ENCODE results near the gene DYNLT1. TPM values are rescaled to one million over a fixed set of nuclear protein-coding genes. Genes with fewer than 3 reads are reported as not detected.

Gene DYNLT1
- total RNA-seq, 6 experiments from 2014 or later = 31.5 to 69.5 (median 40.0) TPM

DNA sequence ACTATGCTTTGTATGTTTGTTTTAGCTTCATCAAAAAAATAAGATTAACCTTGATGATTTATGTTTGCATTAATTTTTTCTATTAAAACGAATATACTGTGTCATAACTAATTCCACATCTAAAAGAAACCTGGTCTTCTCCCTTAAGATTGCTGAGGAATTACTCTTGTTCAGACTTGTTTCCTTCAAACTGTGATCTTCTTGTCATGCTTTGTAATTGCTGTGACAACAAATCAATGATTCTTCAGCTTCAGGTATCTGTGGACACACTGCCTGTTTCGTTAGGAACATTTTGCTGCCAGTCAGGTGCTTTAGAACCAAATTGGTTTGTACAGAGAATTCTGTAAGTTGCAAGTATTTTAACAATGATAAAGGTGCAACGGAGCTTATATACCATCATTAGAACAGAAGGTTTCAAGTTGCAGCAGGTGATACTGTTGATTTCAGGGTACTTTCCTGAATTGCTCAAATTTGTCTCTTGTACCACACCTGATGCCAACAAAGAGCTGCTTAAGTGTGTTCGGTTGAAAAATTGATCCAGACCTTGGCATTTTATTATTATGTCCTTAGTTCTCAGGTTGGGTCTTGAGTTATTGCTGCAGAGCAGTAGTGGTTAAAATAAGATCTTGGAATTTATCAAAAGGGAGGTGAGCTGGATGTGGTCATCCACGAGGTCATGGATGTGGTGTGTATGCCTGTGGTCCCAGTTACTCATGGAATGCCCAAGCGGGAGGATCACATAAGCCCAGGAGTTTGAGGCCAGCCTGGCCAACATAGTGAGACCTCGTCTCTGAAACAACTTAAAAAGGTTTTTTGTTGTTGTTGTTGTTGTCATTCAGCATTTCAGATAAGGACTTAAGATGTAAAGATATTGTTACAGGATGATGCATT lies 24.8 kb upstream of the DYNLT1 start:
- DNase-seq = peak in 1 of 3 donors; percentile 10
- no peak for TF ChIP-seq POLR2A (IDR thresholded peaks at IDR 0.05)
- TF ChIP-seq, protein P1, sequence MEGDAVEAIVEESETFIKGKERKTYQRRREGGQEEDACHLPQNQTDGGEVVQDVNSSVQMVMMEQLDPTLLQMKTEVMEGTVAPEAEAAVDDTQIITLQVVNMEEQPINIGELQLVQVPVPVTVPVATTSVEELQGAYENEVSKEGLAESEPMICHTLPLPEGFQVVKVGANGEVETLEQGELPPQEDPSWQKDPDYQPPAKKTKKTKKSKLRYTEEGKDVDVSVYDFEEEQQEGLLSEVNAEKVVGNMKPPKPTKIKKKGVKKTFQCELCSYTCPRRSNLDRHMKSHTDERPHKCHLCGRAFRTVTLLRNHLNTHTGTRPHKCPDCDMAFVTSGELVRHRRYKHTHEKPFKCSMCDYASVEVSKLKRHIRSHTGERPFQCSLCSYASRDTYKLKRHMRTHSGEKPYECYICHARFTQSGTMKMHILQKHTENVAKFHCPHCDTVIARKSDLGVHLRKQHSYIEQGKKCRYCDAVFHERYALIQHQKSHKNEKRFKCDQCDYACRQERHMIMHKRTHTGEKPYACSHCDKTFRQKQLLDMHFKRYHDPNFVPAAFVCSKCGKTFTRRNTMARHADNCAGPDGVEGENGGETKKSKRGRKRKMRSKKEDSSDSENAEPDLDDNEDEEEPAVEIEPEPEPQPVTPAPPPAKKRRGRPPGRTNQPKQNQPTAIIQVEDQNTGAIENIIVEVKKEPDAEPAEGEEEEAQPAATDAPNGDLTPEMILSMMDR (IDR thresholded peaks at IDR 0.05) = no peak
- Histone ChIP-seq H3K27me3 (no peaks in the 10 kb centered on the region), H3K4me1 (peaks cover 0 to 5% (median 0%) of the 10 kb centered on the region in 4 donors), H3K9me3 (no peaks in the 10 kb centered on the region), H3K36me3 (no peaks in the 10 kb centered on the region), H3K27ac (no peak overlapping the region), H3K4me3 (no peak overlapping the region)
- ATAC-seq = peak in 1 of 4 donors; percentile 38
- WGBS (ENCODE audit: insufficient coverage, low coverage, low lambda C conversion rate, missing lambda C conversion rate) = 64% methylated on average over 7 of the region's 7 CpGs
- intact Hi-C loops (cut with DNase I) = no loop called here

DNA sequence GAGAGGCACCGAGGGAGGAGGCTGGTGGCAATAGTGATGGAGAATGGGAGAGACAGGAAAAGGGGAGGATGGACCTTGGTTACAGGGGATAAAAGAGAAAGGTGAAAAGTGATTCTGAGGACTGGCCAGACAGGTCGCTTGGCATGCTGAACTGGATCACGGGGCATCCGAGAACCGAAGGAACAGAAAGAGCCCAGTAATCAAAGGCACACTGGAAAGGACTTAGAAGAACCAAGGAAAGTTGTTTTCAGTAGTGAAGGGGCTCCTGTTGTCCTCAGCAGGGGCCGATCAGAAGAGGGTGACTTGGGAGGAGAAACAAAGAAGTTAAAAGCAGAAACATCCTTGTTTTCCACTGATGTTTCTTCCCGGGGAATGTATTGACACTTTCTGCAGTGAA lies 24.2 kb upstream of the DYNLT1 start:
- ATAC-seq (no peak), DNase-seq (peak in 1 of 3 donors; percentile 33)
- TF ChIP-seq, protein P1 (IDR thresholded peaks at IDR 0.05) = no peak
- H3K4me1 ChIP-seq = no peaks in the 10 kb centered on the region
- no peaks in the 10 kb centered on the region for H3K9me3 ChIP-seq
- no peaks in the 10 kb centered on the region for H3K36me3 ChIP-seq
- intact Hi-C loops (cut with DNase I) = no loop called here
- WGBS (ENCODE audit: insufficient coverage, low coverage, low lambda C conversion rate, missing lambda C conversion rate) = 75% methylated on average over 7 of the region's 7 CpGs
- no peak overlapping the region for H3K27ac ChIP-seq
- H3K27me3 ChIP-seq = no peaks in the 10 kb centered on the region
- no peak overlapping the region for H3K4me3 ChIP-seq

DNA sequence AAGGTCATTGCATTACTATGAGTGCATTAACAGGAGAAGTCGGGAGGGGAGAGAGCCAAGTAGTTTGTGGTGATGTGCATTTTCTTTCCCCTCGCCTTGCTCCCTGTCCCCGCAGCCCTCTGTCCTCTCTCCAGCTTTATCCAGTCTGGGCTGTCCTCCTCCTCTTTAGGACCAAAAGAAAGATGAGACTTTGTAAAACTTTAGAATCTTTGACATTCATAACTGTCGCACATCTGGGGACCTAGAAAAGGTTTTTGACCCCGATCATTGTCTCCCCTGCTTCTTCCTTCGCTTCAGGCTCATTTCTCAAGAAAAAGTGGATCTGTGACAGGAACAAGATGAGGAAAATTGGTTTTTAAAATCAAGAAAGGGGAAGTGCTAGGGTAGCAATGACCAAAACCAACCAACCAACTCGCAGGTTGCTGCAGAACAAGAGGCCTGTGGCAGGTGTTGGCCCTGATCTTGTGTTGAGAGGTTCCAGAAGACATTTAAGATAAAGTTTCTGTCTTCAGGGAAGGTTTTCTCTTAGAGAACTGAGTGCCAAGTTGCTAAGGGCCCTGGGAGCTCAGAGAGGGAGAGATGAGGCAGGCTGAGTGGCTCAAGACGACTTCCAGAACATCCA lies 22.9 kb upstream of the DYNLT1 start:
- Histone ChIP-seq H3K4me3 (no peak overlapping the region), H3K9me3 (no peaks in the 10 kb centered on the region), H3K4me1 (no peaks in the 10 kb centered on the region), H3K27me3 (no peaks in the 10 kb centered on the region), H3K27ac (no peak overlapping the region), H3K36me3 (no peaks in the 10 kb centered on the region)
- intact Hi-C loops (cut with DNase I) = no loop called here
- TF ChIP-seq POLR2A (IDR thresholded peaks at IDR 0.05) = peak; percentile 47
- TF ChIP-seq, protein P1 (IDR thresholded peaks at IDR 0.05) = no peak
- 78% methylated on average over 8 of the region's 8 CpGs for WGBS (ENCODE audit: insufficient coverage, low coverage, low lambda C conversion rate, missing lambda C conversion rate)
- DNase-seq (peak in 1 of 3 donors; percentile 42), ATAC-seq (no peak)

DNA sequence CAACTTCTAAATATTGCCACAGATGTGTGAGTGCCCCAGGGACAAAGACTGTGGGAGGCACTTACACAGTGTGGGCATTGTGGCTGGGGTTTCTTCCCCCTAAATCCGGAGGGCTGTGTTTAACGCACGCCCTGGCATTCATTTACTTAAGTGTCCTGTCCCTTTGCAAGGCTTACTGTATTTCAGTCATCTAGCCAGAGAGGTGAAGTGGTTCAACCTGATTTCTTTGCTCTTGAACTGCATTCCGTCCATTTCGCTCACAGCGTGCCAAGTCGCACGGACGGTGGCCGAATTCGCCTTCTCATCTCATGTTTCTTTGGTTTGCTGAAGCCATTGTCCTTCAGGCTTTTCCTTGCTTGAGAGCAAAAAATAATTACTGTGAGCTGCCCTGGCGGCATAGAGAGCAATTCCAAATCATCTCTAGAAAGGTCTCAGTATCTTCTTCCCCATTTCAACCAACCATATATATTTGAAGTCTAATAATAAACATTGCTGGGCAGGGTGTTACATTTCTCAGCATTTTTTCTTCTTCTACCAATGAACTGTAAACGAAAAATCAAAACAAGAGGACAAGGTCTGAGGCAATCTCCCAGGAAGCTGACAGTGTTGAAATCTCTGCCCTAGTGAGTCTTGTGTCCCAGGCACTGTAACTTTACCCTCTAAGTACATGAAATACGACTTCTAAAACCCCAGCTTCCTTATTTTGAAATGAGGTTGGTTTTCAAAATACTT lies 22.3 kb upstream of the DYNLT1 start:
- Histone ChIP-seq H3K27ac (peak overlapping the region in 2 of 3 donors; percentile 16 to 23), H3K36me3 (no peaks in the 10 kb centered on the region), H3K4me3 (no peak overlapping the region), H3K27me3 (no peaks in the 10 kb centered on the region), H3K9me3 (no peaks in the 10 kb centered on the region), H3K4me1 (no peaks in the 10 kb centered on the region)
- TF ChIP-seq POLR2A (IDR thresholded peaks at IDR 0.05) = no peak
- TF ChIP-seq, protein P1 (IDR thresholded peaks at IDR 0.05) = no peak
- DNase-seq (peak in 1 of 3 donors; percentile 44), ATAC-seq (peak; percentile 62 to 77 (median 72))
- intact Hi-C loops (cut with DNase I) = no loop called here
- WGBS (ENCODE audit: insufficient coverage, low coverage, low lambda C conversion rate, missing lambda C conversion rate) = 74% methylated on average over 11 of the region's 14 CpGs

Measured in right lobe of liver (tissue), 6 donors.